RCC 7860 (cell line): ENCODE measurements around the gene WDR35.
A peak's percentile ranks its signal among the peaks of the same experiment; 100 is the strongest.

Source experiments
- DNase-seq: peaks from one replicate; pipeline ENCODE4 v3.0.0-alpha.2; 2015; ENCODE audit warnings: low spot score
- FAIRE-seq: peaks from 2 replicates; lab custom pipeline; 2012; peaks lifted over from hg19 to GRCh38; lab: Jason Lieb, UNC

WDR35 gene

GRCh38 chr2:19874726-19875125 is 115.2 kb downstream of the WDR35 start:
- no peak for DNase-seq

GRCh38 chr2:19873014-19873413 is 116.9 kb downstream of the WDR35 start:
- no peak for DNase-seq
- no peak for FAIRE-seq

More at GRCh38 chr2:19874726-19875125, 115.2 kb downstream of the WDR35 start:
- FAIRE-seq, result no peak

GRCh38 chr2:19872302-19872701 is 117.6 kb downstream of the WDR35 start:
- DNase-seq (no peak), FAIRE-seq (no peak)

- no peak for DNase-seq
- no peak for FAIRE-seq
Observed at GRCh38 chr2:19871836-19872235, 118.1 kb downstream of the WDR35 start.

- DNase-seq (no peak), FAIRE-seq (no peak)
Observed at GRCh38 chr2:19870792-19871191, 119.1 kb downstream of the WDR35 start.

GRCh38 chr2:19868701-19869580 is 121.0 kb downstream of the WDR35 start:
- DNase-seq, result no peak
- no peak for FAIRE-seq

- DNase-seq, result no peak
- no peak for FAIRE-seq
Observed at GRCh38 chr2:19868224-19868623, 121.7 kb downstream of the WDR35 start.

- DNase-seq (peak; percentile 41), FAIRE-seq (no peak)
Observed at GRCh38 chr2:19866771-19867170, 123.1 kb downstream of the WDR35 start.

- no peak for FAIRE-seq
- DNase-seq, result no peak
Observed at GRCh38 chr2:19865151-19865550, 124.8 kb downstream of the WDR35 start.

GRCh38 chr2:19864381-19864780 is 125.5 kb downstream of the WDR35 start:
- FAIRE-seq, result no peak

GRCh38 chr2:19863303-19864041 is 126.4 kb downstream of the WDR35 start:
- FAIRE-seq (no peak), DNase-seq (peak; percentile 16)

More at GRCh38 chr2:19864381-19864780, 125.5 kb downstream of the WDR35 start:
- no peak for DNase-seq

GRCh38 chr2:19861813-19862212 is 128.1 kb downstream of the WDR35 start:
- DNase-seq (peak; percentile 35), FAIRE-seq (no peak)
